GM23338 (cell line): ENCODE measurements around the gene TEKT5. TPM values are rescaled to one million over a fixed set of nuclear protein-coding genes. Genes with fewer than 3 reads are reported as not detected.

Experiments
- ATAC-seq: fragments of 200-7000 bp; cut with Tn5 transposase; 3 replicates; pipeline ENCODE4 v1.9.1; 2020
- DNase-seq: peaks from one replicate; pipeline ENCODE4 v3.0.0-alpha.2; 2015; ENCODE audit warnings: low spot score
- H2AFZ ChIP-seq: fragments of 200-600 bp; sonication (generic); 2 replicates; pipeline ENCODE4 v1.8.0; 2016; ENCODE audit warnings: antibody characterized with exemption, mild to moderate bottlenecking, moderate library complexity
- H3F3A ChIP-seq: fragments of 200-600 bp; sonication (generic); replicated peaks from 2 replicates; pipeline ENCODE4 v1.8.0; 2017; ENCODE audit warnings: antibody characterized with exemption, mixed run types, low read depth
- H3K27ac ChIP-seq: fragments of 200-600 bp; sonication (generic); 2 replicates; pipeline ENCODE4 v1.6.1; 2016; ENCODE audit warnings: low read depth
- H3K27me3 ChIP-seq: fragments of 200-600 bp; sonication (generic); 2 replicates; pipeline ENCODE4 v1.8.0; 2016; ENCODE audit warnings: mild to moderate bottlenecking, mixed run types, moderate library complexity; ENCODE audit not compliant: insufficient read depth
- H3K36me3 ChIP-seq: fragments of 200-600 bp; sonication (generic); 2 replicates; pipeline ENCODE4 v1.8.0; 2016; ENCODE audit warnings: mild to moderate bottlenecking; ENCODE audit not compliant: insufficient read depth
- H3K4me1 ChIP-seq: fragments of 200-600 bp; sonication (generic); 2 replicates; pipeline ENCODE4 v1.8.0; 2016; ENCODE audit warnings: mild to moderate bottlenecking, moderate library complexity; ENCODE audit not compliant: insufficient read depth
- H3K4me2 ChIP-seq: fragments of 200-600 bp; sonication (generic); 2 replicates; pipeline ENCODE4 v1.7.1; 2017; ENCODE audit warnings: mixed run types
- H3K4me3 ChIP-seq: fragments of 200-600 bp; sonication (generic); 2 replicates; pipeline ENCODE4 v1.6.1; 2016; ENCODE audit warnings: mixed run types
- H3K79me2 ChIP-seq: fragments of 200-600 bp; sonication (generic); replicated peaks from 2 replicates; pipeline ENCODE4 v1.8.0; 2017; ENCODE audit warnings: mild to moderate bottlenecking; ENCODE audit not compliant: insufficient read depth
- H3K9me2 ChIP-seq: fragments of 200-600 bp; sonication (generic); 2 replicates; pipeline ENCODE4 v1.8.0; 2017; ENCODE audit not compliant: insufficient read depth
- H4K20me1 ChIP-seq: fragments of 200-600 bp; sonication (generic); replicated peaks from 2 replicates; pipeline ENCODE4 v1.8.0; 2017; ENCODE audit warnings: mild to moderate bottlenecking; ENCODE audit not compliant: insufficient read depth
- H3K27ac Mint-ChIP-seq: 2 replicates; pipeline ENCODE4 v1.8.0; 2020; ENCODE audit warnings: inconsistent platforms, mild to moderate bottlenecking, moderate library complexity, mixed read lengths
- H3K27me3 Mint-ChIP-seq: 3 replicates; pipeline ENCODE4 v1.8.0; 2022; ENCODE audit warnings: low read depth, mild to moderate bottlenecking, moderate library complexity, mixed read lengths, inconsistent platforms; ENCODE audit not compliant: insufficient read depth, poor library complexity
- H3K36me3 Mint-ChIP-seq: 3 replicates; pipeline ENCODE4 v1.8.0; 2021; ENCODE audit warnings: low read depth, mild to moderate bottlenecking, inconsistent platforms, moderate library complexity, mixed read lengths
- H3K4me1 Mint-ChIP-seq: 3 replicates; pipeline ENCODE4 v1.8.0; 2020; ENCODE audit warnings: mild to moderate bottlenecking, inconsistent platforms, mixed read lengths
- H3K4me3 Mint-ChIP-seq: 3 replicates; pipeline ENCODE4 v1.8.0; 2021; ENCODE audit warnings: moderate library complexity, mild to moderate bottlenecking, inconsistent platforms, mixed read lengths
- H3K9me3 Mint-ChIP-seq: 3 replicates; pipeline ENCODE4 v1.8.0; 2020; ENCODE audit warnings: moderate library complexity, mild to moderate bottlenecking, inconsistent platforms, mixed read lengths
- CREB1 ChIP-seq: fragments of 250-450 bp; sonication (Bioruptor Pico); IDR thresholded peaks from 2 replicates; pipeline ENCODE4 v1.5.0; 2020; ENCODE audit warnings: low read depth, mild to moderate bottlenecking, moderate library complexity
- ETS1 ChIP-seq: IDR thresholded peaks from 2 replicates; pipeline ENCODE4 v1.6.1; 2016; ENCODE audit warnings: antibody characterized with exemption
- EZH2 ChIP-seq: fragments of 200-600 bp; sonication (generic); IDR thresholded peaks from one replicate; pipeline ENCODE4 v1.8.0; 2017; ENCODE audit warnings: antibody characterized with exemption, mild to moderate bottlenecking, low read depth; ENCODE audit not compliant: unreplicated experiment
- EZH2phosphoT487 ChIP-seq: fragments of 200-600 bp; sonication (generic); IDR thresholded peaks from one replicate; pipeline ENCODE4 v1.8.1; 2018; ENCODE audit warnings: antibody characterized with exemption; ENCODE audit not compliant: unreplicated experiment
- JUNB ChIP-seq: IDR thresholded peaks from one replicate; pipeline ENCODE4 v1.6.1; 2016; ENCODE audit warnings: antibody characterized with exemption; ENCODE audit not compliant: unreplicated experiment
- NANOG ChIP-seq: IDR thresholded peaks from 2 replicates; pipeline ENCODE4 v1.6.1; 2016; ENCODE audit warnings: antibody characterized with exemption, borderline replicate concordance
- ZNF114 ChIP-seq: fragments of 250-450 bp; sonication (Bioruptor Pico); IDR thresholded peaks from 2 replicates; pipeline ENCODE4 v1.5.0; 2020; ENCODE audit warnings: mild to moderate bottlenecking, moderate library complexity
- ZNF462 ChIP-seq: fragments of 250-450 bp; sonication (Bioruptor Pico); IDR thresholded peaks from 2 replicates; pipeline ENCODE4 v1.5.0; 2020; ENCODE audit warnings: mild to moderate bottlenecking, moderate library complexity
- polyA plus RNA-seq: library from polyadenylated mRNA; unstranded; fragments of >200 nt; fragmentation: Nextera tagmentation; extraction: Ambion mirVana; gene quantifications from 2 replicates; pipeline ENCODE4 v1.2.1, GENCODE V29; 2016
- total RNA-seq: library from RNA; depleted of rRNA; stranded (reverse); fragments of >200 nt; shearing (Covaris generic); gene quantifications from 2 replicates; pipeline ENCODE4 v1.2.3, GENCODE V29; 2014
- TF ChIP-seq, protein P1 (sequence below): IDR thresholded peaks from one replicate; pipeline ENCODE4 v1.6.1; 2018; ENCODE audit warnings: antibody characterized with exemption; ENCODE audit not compliant: unreplicated experiment
- TF ChIP-seq, protein P2 (sequence below), 2 experiments: fragments of 200-600 bp in 1 of 2; sonication (generic) in 1 of 2; conservative IDR thresholded peaks; 2 replicates each; pipeline versions ENCODE4 v1.5.1 to v1.6.1; 2016 to 2017; ENCODE audit warnings: antibody characterized with exemption in 2 of 2, low read depth in 2 of 2, mild to moderate bottlenecking in 2 of 2, moderate library complexity in 1 of 2

Gene TEKT5
- total and polyA plus RNA-seq, 2 experiments from 2014 or later = 0.52 TPM; not detected in 1

- no peaks in the 10 kb centered on the region; the same call in 2 of the 3 replicates for H3K9me3 Mint-ChIP-seq
These were observed 16.1 kb downstream of the TEKT5 start for GRCh38 chr16:10678655-10679054.

More at GRCh38 chr16:10678655-10679054, 16.1 kb downstream of the TEKT5 start:
- H3K4me1 ChIP-seq = no peaks in the 10 kb centered on the region
- H3K27me3 ChIP-seq = no peaks in the 10 kb centered on the region
- TF ChIP-seq, protein P1, sequence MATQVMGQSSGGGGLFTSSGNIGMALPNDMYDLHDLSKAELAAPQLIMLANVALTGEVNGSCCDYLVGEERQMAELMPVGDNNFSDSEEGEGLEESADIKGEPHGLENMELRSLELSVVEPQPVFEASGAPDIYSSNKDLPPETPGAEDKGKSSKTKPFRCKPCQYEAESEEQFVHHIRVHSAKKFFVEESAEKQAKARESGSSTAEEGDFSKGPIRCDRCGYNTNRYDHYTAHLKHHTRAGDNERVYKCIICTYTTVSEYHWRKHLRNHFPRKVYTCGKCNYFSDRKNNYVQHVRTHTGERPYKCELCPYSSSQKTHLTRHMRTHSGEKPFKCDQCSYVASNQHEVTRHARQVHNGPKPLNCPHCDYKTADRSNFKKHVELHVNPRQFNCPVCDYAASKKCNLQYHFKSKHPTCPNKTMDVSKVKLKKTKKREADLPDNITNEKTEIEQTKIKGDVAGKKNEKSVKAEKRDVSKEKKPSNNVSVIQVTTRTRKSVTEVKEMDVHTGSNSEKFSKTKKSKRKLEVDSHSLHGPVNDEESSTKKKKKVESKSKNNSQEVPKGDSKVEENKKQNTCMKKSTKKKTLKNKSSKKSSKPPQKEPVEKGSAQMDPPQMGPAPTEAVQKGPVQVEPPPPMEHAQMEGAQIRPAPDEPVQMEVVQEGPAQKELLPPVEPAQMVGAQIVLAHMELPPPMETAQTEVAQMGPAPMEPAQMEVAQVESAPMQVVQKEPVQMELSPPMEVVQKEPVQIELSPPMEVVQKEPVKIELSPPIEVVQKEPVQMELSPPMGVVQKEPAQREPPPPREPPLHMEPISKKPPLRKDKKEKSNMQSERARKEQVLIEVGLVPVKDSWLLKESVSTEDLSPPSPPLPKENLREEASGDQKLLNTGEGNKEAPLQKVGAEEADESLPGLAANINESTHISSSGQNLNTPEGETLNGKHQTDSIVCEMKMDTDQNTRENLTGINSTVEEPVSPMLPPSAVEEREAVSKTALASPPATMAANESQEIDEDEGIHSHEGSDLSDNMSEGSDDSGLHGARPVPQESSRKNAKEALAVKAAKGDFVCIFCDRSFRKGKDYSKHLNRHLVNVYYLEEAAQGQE = no peak
- no peak for TF ChIP-seq ETS1
- no peak for TF ChIP-seq EZH2
- TF ChIP-seq, protein P2, sequence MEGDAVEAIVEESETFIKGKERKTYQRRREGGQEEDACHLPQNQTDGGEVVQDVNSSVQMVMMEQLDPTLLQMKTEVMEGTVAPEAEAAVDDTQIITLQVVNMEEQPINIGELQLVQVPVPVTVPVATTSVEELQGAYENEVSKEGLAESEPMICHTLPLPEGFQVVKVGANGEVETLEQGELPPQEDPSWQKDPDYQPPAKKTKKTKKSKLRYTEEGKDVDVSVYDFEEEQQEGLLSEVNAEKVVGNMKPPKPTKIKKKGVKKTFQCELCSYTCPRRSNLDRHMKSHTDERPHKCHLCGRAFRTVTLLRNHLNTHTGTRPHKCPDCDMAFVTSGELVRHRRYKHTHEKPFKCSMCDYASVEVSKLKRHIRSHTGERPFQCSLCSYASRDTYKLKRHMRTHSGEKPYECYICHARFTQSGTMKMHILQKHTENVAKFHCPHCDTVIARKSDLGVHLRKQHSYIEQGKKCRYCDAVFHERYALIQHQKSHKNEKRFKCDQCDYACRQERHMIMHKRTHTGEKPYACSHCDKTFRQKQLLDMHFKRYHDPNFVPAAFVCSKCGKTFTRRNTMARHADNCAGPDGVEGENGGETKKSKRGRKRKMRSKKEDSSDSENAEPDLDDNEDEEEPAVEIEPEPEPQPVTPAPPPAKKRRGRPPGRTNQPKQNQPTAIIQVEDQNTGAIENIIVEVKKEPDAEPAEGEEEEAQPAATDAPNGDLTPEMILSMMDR (conservative IDR thresholded peaks at IDR 0.05; ENCODE audit: low read depth in 2 of 2) = no peak
- no peak for TF ChIP-seq ZNF462 (CRISPR knock-in tag)
- no peak for TF ChIP-seq CREB1
- no peak for TF ChIP-seq ZNF114 (CRISPR knock-in tag)
- TF ChIP-seq NANOG = no peak
- TF ChIP-seq JUNB = no peak
- TF ChIP-seq EZH2phosphoT487 = no peak
- no peaks in the 10 kb centered on the region for H3K27me3 Mint-ChIP-seq
- ATAC-seq = peak; percentile 59
- no peak overlapping the region for H3K27ac Mint-ChIP-seq
- no peaks in the 10 kb centered on the region for H3K79me2 ChIP-seq
- no peak overlapping the region for H3K4me3 ChIP-seq
- peak overlapping the region; percentile 77; the same call in 1 of the 2 replicates for H2AFZ ChIP-seq
- H3K4me2 ChIP-seq = no peak overlapping the region
- H4K20me1 ChIP-seq = no peaks in the 10 kb centered on the region
- H3K9me2 ChIP-seq = no peaks in the 10 kb centered on the region
- DNase-seq = no peak
- no peak overlapping the region for H3K4me3 Mint-ChIP-seq
- H3K27ac ChIP-seq = no peak overlapping the region
- no peaks in the 10 kb centered on the region for H3F3A ChIP-seq
- peaks cover 7% of the 10 kb centered on the region for H3K4me1 Mint-ChIP-seq
- no peaks in the 10 kb centered on the region for H3K36me3 Mint-ChIP-seq
- no peaks in the 10 kb centered on the region for H3K36me3 ChIP-seq
